ENCODE data around the gene TRPM3.

Gene TRPM3

GRCh38 chr9:70873506-70873905, 247.9 kb downstream of the TRPM3 start:
- DNase-seq (ENCODE audit: extremely low read depth, low read depth), result no peak
- no peak for TF ChIP-seq CTCF (IDR thresholded peaks at IDR 0.05; ENCODE audit: low read depth, low read length, missing control alignments)
- H3K4me3 ChIP-seq (replicated peaks; ENCODE audit: low read depth, low read length), result no peak overlapping the region

GRCh38 chr9:70868661-70869652, 252.5 kb downstream of the TRPM3 start:
- no peak for TF ChIP-seq CTCF (IDR thresholded peaks at IDR 0.05; ENCODE audit: low read depth, low read length, missing control alignments)
- H3K4me3 ChIP-seq (replicated peaks; ENCODE audit: low read depth, low read length), result no peak overlapping the region
- DNase-seq (ENCODE audit: extremely low read depth, low read depth), result no peak

- TF ChIP-seq CTCF (IDR thresholded peaks at IDR 0.05; ENCODE audit: low read depth, low read length, missing control alignments), result no peak
- no peak overlapping the region for H3K4me3 ChIP-seq (replicated peaks; ENCODE audit: low read depth, low read length)
- DNase-seq (ENCODE audit: extremely low read depth, low read depth), result no peak
These were observed 253.4 kb downstream of the TRPM3 start for GRCh38 chr9:70868041-70868440.

GRCh38 chr9:70865471-70865870, 255.9 kb downstream of the TRPM3 start:
- H3K4me3 ChIP-seq (replicated peaks; ENCODE audit: low read depth, low read length), result no peak overlapping the region
- TF ChIP-seq CTCF (IDR thresholded peaks at IDR 0.05; ENCODE audit: low read depth, low read length, missing control alignments), result no peak
- DNase-seq (ENCODE audit: extremely low read depth, low read depth), result no peak

- no peak overlapping the region for H3K4me3 ChIP-seq (replicated peaks; ENCODE audit: low read depth, low read length)
- no peak for TF ChIP-seq CTCF (IDR thresholded peaks at IDR 0.05; ENCODE audit: low read depth, low read length, missing control alignments)
- DNase-seq (ENCODE audit: extremely low read depth, low read depth), result no peak
These were observed 259.6 kb downstream of the TRPM3 start for GRCh38 chr9:70861797-70862196.

- no peak for TF ChIP-seq CTCF (IDR thresholded peaks at IDR 0.05; ENCODE audit: low read depth, low read length, missing control alignments)
- no peak for DNase-seq (ENCODE audit: extremely low read depth, low read depth)
- H3K4me3 ChIP-seq (replicated peaks; ENCODE audit: low read depth, low read length), result no peak overlapping the region
These were observed 260.0 kb downstream of the TRPM3 start for GRCh38 chr9:70861376-70861775.
